Activated CD8-positive, alpha-beta memory T cell treated with anti-CD3 and anti-CD28 coated beads, Interleukin-2, amount 10 ng/mL, durations not matched to agents 7 days and 5 days (primary cell): Measurements from ENCODE around the gene COQ8B. TPM values are rescaled to one million over a fixed set of nuclear protein-coding genes. Genes with fewer than 3 reads are reported as not detected.

Source experiments
- ATAC-seq: fragments of 150-1000 bp; cut with Tn5 transposase; one replicate; pipeline ENCODE4 v1.10.0; 2021; ENCODE audit warnings: moderate library complexity
- CTCF ChIA-PET: fragments of 350-600 bp; sonication (Branson Sonifier 250); formaldehyde crosslinking; loops from one replicate; lab custom pipeline; 2021; ENCODE audit warnings: antibody characterized with exemption; lab: Charles Lee
- DNase-seq: peaks from one replicate; pipeline ENCODE4 v3.0.0-alpha.2; 2020
- H3K27ac Mint-ChIP-seq: one replicate; pipeline ENCODE4 v1.8.0; 2021; ENCODE audit warnings: mild to moderate bottlenecking, mixed read lengths
- H3K27me3 Mint-ChIP-seq: one replicate; pipeline ENCODE4 v1.8.0; 2021; ENCODE audit warnings: mixed read lengths
- H3K36me3 Mint-ChIP-seq: one replicate; pipeline ENCODE4 v1.8.0; 2021; ENCODE audit warnings: mild to moderate bottlenecking, mixed read lengths
- H3K4me1 Mint-ChIP-seq: one replicate; pipeline ENCODE4 v1.8.0; 2021; ENCODE audit warnings: mixed read lengths
- H3K4me3 Mint-ChIP-seq: one replicate; pipeline ENCODE4 v1.8.0; 2021; ENCODE audit warnings: mild to moderate bottlenecking, moderate library complexity, mixed read lengths
- H3K9me3 Mint-ChIP-seq: one replicate; pipeline ENCODE4 v1.8.0; 2022; ENCODE audit warnings: low read depth, mixed read lengths
- total RNA-seq, 2 experiments: library from RNA; stranded (reverse); gene quantifications; one replicate each; pipeline ENCODE4 v1.2.3, GENCODE V29; 2021

COQ8B gene
- total RNA-seq, 2 experiments from 2014 or later: 28.0 to 30.9 TPM

DNA sequence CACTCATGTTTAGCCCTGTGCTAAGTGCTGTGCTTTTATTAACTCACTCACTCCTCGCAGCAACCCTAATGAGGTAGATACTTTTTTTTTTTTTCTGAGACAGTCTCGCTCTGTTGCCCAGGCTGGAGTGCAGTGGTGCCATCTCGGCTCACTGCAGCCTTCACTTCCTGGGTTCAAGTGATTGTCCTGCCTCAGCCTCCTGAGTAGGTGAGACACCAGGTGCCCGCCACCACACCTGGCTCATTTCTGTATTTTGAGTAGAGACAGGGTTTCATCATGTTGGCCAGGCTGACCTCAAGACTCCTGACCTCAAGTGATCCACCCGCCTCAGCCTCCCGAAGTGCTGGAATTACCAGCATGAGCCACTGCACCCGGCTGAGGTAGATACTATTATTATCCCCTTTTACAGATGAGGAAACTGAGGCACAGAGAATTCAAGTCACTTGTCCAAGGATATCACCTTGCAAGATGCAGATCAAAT lies 2.8 kb upstream of the COQ8B start:
- CTCF ChIA-PET: no interaction called here
- no peak overlapping the region for H3K27ac Mint-ChIP-seq

DNA sequence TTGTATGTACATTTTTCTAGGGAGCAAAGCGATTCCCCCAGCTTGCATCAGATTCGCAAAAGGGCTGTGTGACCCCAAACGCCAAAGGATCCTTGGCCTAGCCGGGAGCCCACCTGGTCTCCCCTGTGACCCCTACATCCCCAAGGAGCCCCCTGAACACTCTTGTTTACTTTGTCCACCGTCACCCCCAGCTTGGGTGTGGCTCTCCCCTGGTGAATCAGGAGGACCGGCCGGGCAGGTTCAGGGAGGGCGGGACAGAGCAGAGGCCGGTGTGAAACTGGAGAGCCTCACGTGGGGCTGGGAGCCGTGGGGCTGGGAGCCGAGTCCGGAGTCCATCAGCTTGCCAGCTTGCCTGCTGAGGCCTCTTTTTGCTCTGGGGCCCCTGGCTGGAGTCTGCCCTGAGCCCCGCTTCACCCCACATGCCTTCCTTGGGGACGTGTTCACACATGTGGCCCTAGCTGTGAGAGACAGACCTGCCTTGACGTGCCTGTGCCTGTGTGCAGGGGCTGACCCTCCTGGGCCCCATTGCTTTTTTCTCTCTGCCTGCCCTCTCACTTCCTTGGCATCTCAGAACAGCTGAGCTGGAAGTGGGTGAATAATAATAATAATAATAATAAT lies 2.2 kb upstream of the COQ8B start:
- Mint-ChIP-seq H3K27me3 (no peaks in the 10 kb centered on the region), H3K9me3 (no peaks in the 10 kb centered on the region), H3K27ac (peak overlapping the region; percentile 78), H3K4me1 (peaks cover 63% of the 10 kb centered on the region), H3K36me3 (peaks cover 9% of the 10 kb centered on the region), H3K4me3 (peak overlapping the region; percentile 73)
- ATAC-seq: no peak
- DNase-seq: no peak
- CTCF ChIA-PET: no interaction called here

More for the DNA sequence above, 2.8 kb upstream of the COQ8B start:
- ATAC-seq: no peak
- no peaks in the 10 kb centered on the region for H3K27me3 Mint-ChIP-seq
- peak overlapping the region; percentile 73 for H3K4me3 Mint-ChIP-seq
- no peak for DNase-seq
- H3K9me3 Mint-ChIP-seq: no peaks in the 10 kb centered on the region
- peaks cover 61% of the 10 kb centered on the region for H3K4me1 Mint-ChIP-seq
- peaks cover 10% of the 10 kb centered on the region for H3K36me3 Mint-ChIP-seq

DNA sequence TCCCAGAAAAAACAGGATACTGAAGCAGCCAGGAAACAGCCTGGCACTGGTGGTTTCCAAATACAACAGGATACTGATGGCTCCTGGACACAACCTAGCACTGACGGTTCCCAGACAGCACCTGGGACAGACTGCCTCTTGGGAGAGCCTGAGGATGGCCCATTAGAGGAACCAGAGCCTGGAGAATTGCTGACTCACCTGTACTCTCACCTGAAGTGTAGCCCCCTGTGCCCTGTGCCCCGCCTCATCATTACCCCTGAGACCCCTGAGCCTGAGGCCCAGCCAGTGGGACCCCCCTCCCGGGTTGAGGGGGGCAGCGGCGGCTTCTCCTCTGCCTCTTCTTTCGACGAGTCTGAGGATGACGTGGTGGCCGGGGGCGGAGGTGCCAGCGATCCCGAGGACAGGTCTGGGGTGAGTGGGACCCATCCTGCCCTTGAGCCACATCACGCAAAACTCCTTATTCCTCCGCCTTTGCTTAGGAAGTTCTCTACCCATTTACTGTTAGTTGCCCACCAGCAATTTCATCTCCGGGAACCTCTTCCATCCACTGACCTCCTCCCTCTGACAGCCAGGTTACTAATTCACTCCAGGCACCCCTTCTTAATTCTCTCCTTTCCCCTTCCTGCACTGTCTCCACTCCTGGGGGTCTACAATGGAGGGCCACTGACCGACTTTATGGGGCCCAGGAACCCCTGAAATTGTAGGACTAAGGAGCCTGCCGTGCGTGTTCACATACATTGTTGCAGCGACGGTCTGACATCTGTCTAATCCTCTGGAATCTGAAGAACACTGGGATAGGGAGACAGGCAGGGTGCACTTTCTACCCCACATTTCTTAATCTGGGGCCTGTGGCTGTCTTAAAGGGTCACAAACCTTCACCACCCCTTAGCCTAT lies 1.4 kb upstream of the COQ8B start:
- peak overlapping the region; percentile 73 for H3K4me3 Mint-ChIP-seq
- H3K36me3 Mint-ChIP-seq: peaks cover 6% of the 10 kb centered on the region
- CTCF ChIA-PET: interaction anchor here (1.5 to 2.1 kb wide), 5 partner anchors 14 to 101 kb away, joined by 3 to 14 read pairs (median 8); partner anchors contain the start of genes ACTMAP, EGLN2, NUMBL and SNRPA
- peaks cover 64% of the 10 kb centered on the region for H3K4me1 Mint-ChIP-seq
- no peaks in the 10 kb centered on the region for H3K9me3 Mint-ChIP-seq
- ATAC-seq (no peak), DNase-seq (no peak)
- peak overlapping the region; percentile 80 for H3K27ac Mint-ChIP-seq
- no peaks in the 10 kb centered on the region for H3K27me3 Mint-ChIP-seq

DNA sequence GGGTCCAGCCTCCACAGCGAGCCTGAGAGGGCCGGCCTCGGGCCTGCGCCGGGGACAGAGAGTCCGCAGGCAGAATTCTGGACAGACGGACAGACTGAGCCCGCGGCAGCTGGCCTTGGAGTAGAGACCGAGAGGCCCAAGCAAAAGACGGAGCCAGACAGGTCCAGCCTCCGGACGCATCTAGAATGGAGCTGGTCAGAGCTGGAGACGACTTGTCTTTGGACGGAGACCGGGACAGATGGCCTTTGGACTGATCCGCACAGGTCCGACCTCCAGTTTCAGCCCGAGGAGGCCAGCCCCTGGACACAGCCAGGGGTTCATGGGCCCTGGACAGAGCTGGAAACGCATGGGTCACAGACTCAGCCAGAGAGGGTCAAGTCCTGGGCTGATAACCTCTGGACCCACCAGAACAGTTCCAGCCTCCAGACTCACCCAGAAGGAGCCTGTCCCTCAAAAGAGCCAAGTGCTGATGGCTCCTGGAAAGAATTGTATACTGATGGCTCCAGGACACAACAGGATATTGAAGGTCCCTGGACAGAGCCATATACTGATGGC lies 716 bp upstream of the COQ8B start:
- Mint-ChIP-seq H3K27ac (peak overlapping the region; percentile 80), H3K4me3 (peak overlapping the region; percentile 73), H3K4me1 (peaks cover 65% of the 10 kb centered on the region), H3K27me3 (no peaks in the 10 kb centered on the region), H3K36me3 (peaks cover 6% of the 10 kb centered on the region), H3K9me3 (no peaks in the 10 kb centered on the region)
- ATAC-seq (no peak), DNase-seq (no peak)
- CTCF ChIA-PET: interaction anchor here (1.5 to 2.1 kb wide), 7 partner anchors 15 to 102 kb away, joined by 3 to 14 read pairs (median 5); partner anchors contain the start of genes ACTMAP, EGLN2, NUMBL and SNRPA

DNA sequence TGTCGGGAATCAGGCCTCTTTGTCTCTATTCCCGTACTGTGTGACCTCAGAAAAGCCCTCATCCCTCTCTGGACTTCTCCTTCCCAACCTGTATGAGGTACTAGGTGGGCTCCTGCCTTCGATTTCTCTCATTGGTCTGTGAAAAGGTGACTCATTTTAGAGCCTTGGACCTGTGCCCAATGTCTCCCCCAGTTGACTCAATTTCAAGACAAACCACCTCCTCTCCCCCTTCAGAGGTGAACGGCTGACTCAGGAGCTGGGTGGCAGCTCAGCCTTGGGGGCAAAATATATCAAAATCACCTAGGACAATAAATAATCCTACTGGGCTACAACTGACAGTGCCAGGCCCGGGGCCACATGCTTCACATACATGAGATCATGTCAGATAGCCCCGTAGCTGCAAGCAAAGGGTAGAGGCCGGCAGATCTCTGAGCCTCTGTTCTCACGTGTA lies 630 bp downstream of the COQ8B start:
- Mint-ChIP-seq H3K4me3 (peak overlapping the region; percentile 94), H3K27ac (peak overlapping the region; percentile 96), H3K9me3 (no peaks in the 10 kb centered on the region), H3K36me3 (peaks cover 10% of the 10 kb centered on the region), H3K4me1 (peaks cover 66% of the 10 kb centered on the region), H3K27me3 (no peaks in the 10 kb centered on the region)
- CTCF ChIA-PET: interaction anchor here (1.2 to 2.1 kb wide), 9 partner anchors 25 to 103 kb away, joined by 3 to 14 read pairs (median 5); partner anchors contain the start of genes ACTMAP, EGLN2, NUMBL and RAB4B
- DNase-seq (peak; percentile 73), ATAC-seq (peak; percentile 4)

DNA sequence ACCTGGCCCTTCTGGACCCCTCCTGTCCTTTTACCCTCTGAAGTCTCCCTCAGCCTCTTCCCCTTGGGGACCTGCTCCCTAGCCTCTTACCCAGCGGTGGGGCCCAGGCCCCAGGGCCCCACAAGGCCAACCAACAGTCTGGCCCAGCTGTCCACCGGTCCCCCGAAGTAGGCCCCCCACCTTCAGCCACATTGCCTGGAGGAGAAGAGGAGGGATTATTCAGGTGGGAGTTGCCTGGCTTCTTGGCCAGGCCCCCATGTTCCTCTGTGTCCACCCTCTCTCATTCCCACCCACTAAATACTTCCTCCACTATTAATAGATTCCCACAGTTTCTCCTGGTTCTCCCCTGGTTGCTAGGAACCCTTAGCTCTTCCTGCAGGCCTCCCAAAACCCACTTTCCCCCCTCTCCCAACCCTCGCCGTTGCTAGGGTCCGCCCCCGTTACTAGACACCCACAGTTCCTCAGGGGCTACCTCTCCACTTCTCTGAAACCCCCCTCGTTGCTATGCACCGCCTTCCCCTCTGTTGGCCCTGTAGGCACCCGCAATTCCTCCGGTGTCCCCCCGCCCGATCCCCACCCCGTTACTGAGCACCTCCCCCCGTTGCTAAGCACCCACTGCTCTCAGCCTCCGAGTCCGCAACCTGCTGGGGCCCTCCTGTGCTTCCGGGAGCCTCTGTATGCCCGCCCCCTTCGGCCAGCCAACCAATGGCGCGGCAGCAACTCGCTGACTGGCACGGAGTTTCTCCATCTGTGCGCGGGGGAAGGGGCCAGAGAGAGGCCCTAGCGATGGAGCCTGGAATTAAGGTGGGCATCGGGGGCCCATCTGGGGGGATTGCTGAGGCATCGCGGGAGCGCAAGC lies 2.0 kb downstream of the COQ8B start:
- ATAC-seq (peak; percentile 77), DNase-seq (peak; percentile 96)
- Mint-ChIP-seq H3K4me3 (peak overlapping the region; percentile 94), H3K9me3 (no peaks in the 10 kb centered on the region), H3K27ac (peak overlapping the region; percentile 96), H3K27me3 (no peaks in the 10 kb centered on the region), H3K4me1 (peaks cover 54% of the 10 kb centered on the region), H3K36me3 (peaks cover 10% of the 10 kb centered on the region)
- CTCF ChIA-PET: no interaction called here

DNA sequence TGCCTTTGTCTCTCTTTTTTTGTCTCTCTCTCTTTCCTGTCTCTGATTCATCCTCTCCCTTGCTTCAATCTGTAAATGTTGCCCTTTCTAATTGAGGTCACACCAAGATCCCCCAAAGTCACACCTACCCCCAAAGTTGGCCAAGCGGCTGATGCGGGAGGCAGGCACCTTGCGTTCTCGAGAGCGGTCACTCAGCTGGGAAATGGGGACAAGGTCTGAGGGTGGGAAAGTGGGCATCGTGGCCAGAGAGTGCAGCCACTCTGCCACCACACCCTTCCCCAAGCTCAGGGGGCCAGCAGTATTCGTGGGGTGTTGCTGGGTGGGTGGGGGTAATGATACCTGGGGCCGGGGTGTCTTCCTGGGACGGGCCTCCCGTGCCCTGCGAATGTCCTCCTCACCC lies 2.7 kb downstream of the COQ8B start:
- no peak for ATAC-seq
- Mint-ChIP-seq H3K4me1 (peaks cover 48% of the 10 kb centered on the region), H3K27me3 (no peaks in the 10 kb centered on the region), H3K9me3 (no peaks in the 10 kb centered on the region), H3K4me3 (peak overlapping the region; percentile 94), H3K36me3 (peaks cover 13% of the 10 kb centered on the region), H3K27ac (peak overlapping the region; percentile 66)
- DNase-seq: no peak
- CTCF ChIA-PET: no interaction called here

DNA sequence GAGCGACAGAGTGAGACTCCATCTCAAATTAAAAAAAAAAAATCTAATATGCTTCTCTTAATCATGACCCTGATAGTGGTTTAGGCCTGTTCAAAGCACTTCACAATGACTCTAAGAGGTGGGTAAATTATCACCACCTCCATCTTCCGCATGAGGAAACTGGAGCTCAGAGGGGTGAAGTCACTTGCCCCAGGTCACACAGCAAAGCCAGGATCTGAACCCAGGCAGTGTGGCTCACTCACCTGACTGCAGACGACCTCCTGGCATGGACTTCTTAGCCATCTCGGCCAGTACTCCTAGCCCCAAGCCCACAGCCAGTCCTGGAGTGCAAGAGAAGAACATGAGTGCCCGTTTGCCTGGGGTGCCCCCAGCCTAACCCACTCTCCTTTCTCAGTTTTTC lies 6.9 kb downstream of the COQ8B start:
- H3K4me1 Mint-ChIP-seq: peaks cover 19% of the 10 kb centered on the region
- H3K36me3 Mint-ChIP-seq: peaks cover 21% of the 10 kb centered on the region
- H3K4me3 Mint-ChIP-seq: no peak overlapping the region
- H3K27me3 Mint-ChIP-seq: no peaks in the 10 kb centered on the region
- CTCF ChIA-PET: no interaction called here
- no peak for DNase-seq
- H3K27ac Mint-ChIP-seq: no peak overlapping the region
- no peak for ATAC-seq
- no peaks in the 10 kb centered on the region for H3K9me3 Mint-ChIP-seq

DNA sequence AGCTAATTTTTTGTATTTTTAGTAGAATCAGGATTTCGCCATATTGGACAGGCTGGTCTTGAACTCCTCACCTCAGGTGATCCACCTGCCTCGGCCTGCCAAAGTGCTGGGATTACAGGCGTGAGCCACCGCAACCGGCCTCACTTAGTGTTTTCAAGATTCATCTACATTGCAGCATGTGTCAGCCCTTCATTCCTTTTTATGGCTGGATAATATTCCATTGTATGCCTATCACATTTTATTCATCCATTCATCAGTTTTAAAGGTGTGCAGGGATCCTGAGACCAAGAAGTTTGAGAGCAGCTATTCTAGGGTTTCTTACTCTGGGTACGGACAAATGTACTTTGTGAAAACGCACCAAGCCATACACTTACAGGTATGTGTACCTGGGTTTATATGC lies 9.1 kb downstream of the COQ8B start:
- no peak for DNase-seq
- H3K36me3 Mint-ChIP-seq: peaks cover 23% of the 10 kb centered on the region
- no peak for ATAC-seq
- no peak overlapping the region for H3K27ac Mint-ChIP-seq
- H3K9me3 Mint-ChIP-seq: no peaks in the 10 kb centered on the region
- no peak overlapping the region for H3K4me3 Mint-ChIP-seq
- H3K4me1 Mint-ChIP-seq: peaks cover 7% of the 10 kb centered on the region
- no peaks in the 10 kb centered on the region for H3K27me3 Mint-ChIP-seq
- CTCF ChIA-PET: interaction anchor here (0.8 to 1.2 kb wide), 4 partner anchors 43 to 112 kb away, joined by 3 read pairs; partner anchors contain the start of genes ACTMAP and SNRPA

DNA sequence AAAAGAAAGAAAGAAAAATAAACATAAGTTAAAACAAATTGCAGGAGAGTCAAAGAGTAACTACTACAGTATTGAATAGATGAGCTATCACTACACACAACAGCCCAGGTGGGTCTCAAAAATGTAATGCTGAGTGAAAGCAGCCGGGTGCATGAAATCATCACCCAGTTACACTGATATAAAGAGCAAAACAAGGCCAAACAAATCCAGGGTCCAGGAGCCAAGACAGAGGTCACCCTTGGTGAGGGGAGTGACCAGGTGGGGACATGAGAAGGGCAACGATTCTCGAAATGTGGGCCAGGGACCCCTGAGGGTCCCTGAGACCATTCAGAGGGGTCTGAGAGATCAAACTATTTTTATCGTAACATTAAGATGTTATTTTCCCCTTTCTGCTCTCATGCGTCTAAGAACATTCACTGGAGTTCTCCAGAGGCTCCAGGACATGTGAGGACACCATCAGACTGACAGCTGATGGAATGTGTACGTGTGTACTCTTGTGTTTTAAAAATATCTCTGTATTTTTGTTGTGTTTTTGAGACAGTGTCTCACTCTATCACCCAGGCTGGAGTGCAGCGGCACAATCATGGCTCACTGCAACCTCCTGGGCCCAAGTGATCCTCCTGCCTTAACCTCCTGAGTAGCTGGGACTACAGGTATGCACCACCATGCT lies 10.6 kb downstream of the COQ8B start:
- DNase-seq (no peak), ATAC-seq (no peak)
- Mint-ChIP-seq H3K9me3 (no peaks in the 10 kb centered on the region), H3K4me1 (no peaks in the 10 kb centered on the region), H3K36me3 (peaks cover 22% of the 10 kb centered on the region), H3K27me3 (no peaks in the 10 kb centered on the region), H3K4me3 (no peak overlapping the region), H3K27ac (no peak overlapping the region)
- CTCF ChIA-PET: no interaction called here

DNA sequence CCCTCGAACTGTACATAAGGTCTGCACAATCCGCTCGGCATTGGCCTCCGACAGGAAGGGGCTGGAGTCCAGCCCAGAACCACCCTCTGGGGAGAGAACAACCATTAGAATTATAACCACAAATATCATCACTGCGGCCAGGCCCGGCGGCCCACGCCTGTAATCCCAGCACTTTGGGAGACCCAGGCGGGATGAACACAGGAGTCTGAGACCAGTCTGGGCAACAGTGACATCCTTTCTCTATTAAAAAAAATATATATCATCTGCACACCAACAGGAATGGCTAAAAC lies 11.4 kb downstream of the COQ8B start:
- DNase-seq: no peak
- Mint-ChIP-seq H3K9me3 (no peaks in the 10 kb centered on the region), H3K4me1 (no peaks in the 10 kb centered on the region), H3K27me3 (no peaks in the 10 kb centered on the region), H3K4me3 (no peak overlapping the region), H3K27ac (no peak overlapping the region), H3K36me3 (peaks cover 20% of the 10 kb centered on the region)
- CTCF ChIA-PET: no interaction called here
- ATAC-seq: no peak
